ENCODE measurements around the gene TLE4. TPM values are rescaled to one million over a fixed set of nuclear protein-coding genes. Genes with fewer than 3 reads are reported as not detected.

TLE4 gene
- total and polyA plus RNA-seq, 2 of the 4 experiments (the other 2 are of a cell fraction): 68.0 to 78.1 TPM

DNA sequence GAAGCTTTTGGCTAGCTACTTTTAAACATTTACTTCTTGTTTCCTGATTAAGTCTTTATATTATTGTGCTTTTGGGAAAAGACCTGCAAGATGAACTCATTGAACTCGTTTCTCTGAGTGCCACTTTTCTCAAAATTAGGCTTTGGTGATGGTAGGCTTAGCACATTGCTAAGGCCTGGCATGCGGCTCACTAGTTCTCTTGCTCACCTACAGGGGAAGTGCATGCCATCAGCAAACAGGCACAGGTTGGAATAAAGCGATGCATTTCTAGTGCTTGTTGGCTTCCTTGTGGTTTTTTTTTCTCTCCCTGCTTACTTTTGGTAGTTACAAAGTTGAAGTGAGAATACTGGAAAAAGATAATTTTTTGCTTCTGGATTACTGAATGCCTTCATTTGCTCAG lies 41.4 kb downstream of the TLE4 start:
- Histone ChIP-seq H3K36me3 (ENCODE audit: control insufficient read depth, insufficient read depth, low read length) (no peaks in the 10 kb centered on the region), H3K18ac (ENCODE audit: low read depth, low read length) (peak overlapping the region; percentile 70; the same call in 1 of the 2 replicates), H3K23ac (ENCODE audit: low read depth, low read length) (no peak overlapping the region), H3K4me1 (ENCODE audit: control insufficient read depth, insufficient read depth, low read length) (peaks cover 19% of the 10 kb centered on the region), H3K27me3 (ENCODE audit: control insufficient read depth, insufficient read depth, low read length) (no peaks in the 10 kb centered on the region), H4K8ac (ENCODE audit: low read depth in 2 of 2, low read length in 2 of 2) (peak overlapping the region in 1 of 2 experiments; percentile 28; a peak in 1 of 4 replicates), H3K4ac (ENCODE audit: low read depth, low read length) (peak overlapping the region; percentile 32), H2BK15ac (ENCODE audit: low read depth, low read length) (no peak overlapping the region), H3K14ac (replicated peaks; ENCODE audit: low read depth, low read length) (peak overlapping the region; percentile 10; the same call in 1 of the 2 replicates), H4K5ac (ENCODE audit: low read depth, low read length) (no peak overlapping the region; the same call in 1 of the 2 replicates), H2AFZ (replicated peaks; ENCODE audit: low read length, poor library complexity) (no peak overlapping the region), H2AK5ac (ENCODE audit: low read depth, low read length) (no peak overlapping the region), H3K27ac (ENCODE audit: insufficient read depth, low read length) (no peak overlapping the region), H2BK20ac (ENCODE audit: low read depth, low read length) (no peak overlapping the region), H2BK5ac (ENCODE audit: low read depth, low read length, poor library complexity, severe bottlenecking) (no peak overlapping the region), H4K91ac (ENCODE audit: insufficient read depth, low read depth, low read length) (no peak overlapping the region), H3K9me1 (ENCODE audit: insufficient read depth, low read length) (peaks cover 22% of the 10 kb centered on the region), H3K4me3 (ENCODE audit: insufficient read depth, low read depth, low read length) (no peak overlapping the region), H4K20me1 (ENCODE audit: insufficient read depth, low read length) (peaks cover 8% of the 10 kb centered on the region), H3K9me3 (ENCODE audit: control insufficient read depth, insufficient read depth, low read length) (no peaks in the 10 kb centered on the region), H3K4me2 (ENCODE audit: low read depth, low read length) (no peak overlapping the region; the same call in 1 of the 2 replicates), H3K56ac (ENCODE audit: extremely low read depth, insufficient read depth, low read length) (no peak overlapping the region), H3K79me1 (ENCODE audit: low read depth in 1 of 2, low read length in 2 of 2) (peaks cover 44 to 73% of the 10 kb centered on the region in 2 experiments), H2AK9ac (replicated peaks; ENCODE audit: low read depth, low read length, poor library complexity) (no peak overlapping the region), H3K9ac (ENCODE audit: low read depth, low read length) (no peak overlapping the region), H2BK120ac (ENCODE audit: low read depth, low read length) (peak overlapping the region; percentile 14; the same call in 1 of the 2 replicates)
- POLR2A ChIA-PET (ENCODE audit: unreplicated experiment): interaction anchor here (0.7 kb wide), 1 partner anchor 20 kb away, joined by 6 read pairs; no protein-coding TSS in a partner anchor
- dilution Hi-C loops (cut with HindIII; ENCODE audit: low sequenced_read_pairs, unreplicated experiment): no loop called here
- DNase-seq: no peak
- no peak for ATAC-seq (ENCODE audit: low read depth)
- CTCF ChIA-PET: interaction anchor here (0.8 to 1.2 kb wide), 3 partner anchors 9 to 15 kb away, joined by 3 read pairs; no protein-coding TSS in a partner anchor
- in situ Hi-C loops (cut with MboI; ENCODE audit: low sequenced_read_pairs): no loop called here
- intact Hi-C loops (cut with micrococcal nuclease): no loop called here
- TF ChIP-seq CHD1 (IDR thresholded peaks at IDR 0.05; ENCODE audit: low read depth, low read length): no peak
- TF ChIP-seq MXI1 (IDR thresholded peaks at IDR 0.05; ENCODE audit: borderline replicate concordance, low read depth, low read length): no peak
- TF ChIP-seq MAZ (IDR thresholded peaks at IDR 0.05; ENCODE audit: borderline replicate concordance, low read depth, low read length): no peak
- TF ChIP-seq CEBPB (IDR thresholded peaks at IDR 0.05; ENCODE audit: low read depth, low read length): no peak
- no peak for TF ChIP-seq POLR2A (IDR thresholded peaks at IDR 0.05; ENCODE audit: low read depth, low read length)
- no peak for TF ChIP-seq SMC3 (IDR thresholded peaks at IDR 0.05; ENCODE audit: low read depth, low read length)
- TF ChIP-seq, protein P1, sequence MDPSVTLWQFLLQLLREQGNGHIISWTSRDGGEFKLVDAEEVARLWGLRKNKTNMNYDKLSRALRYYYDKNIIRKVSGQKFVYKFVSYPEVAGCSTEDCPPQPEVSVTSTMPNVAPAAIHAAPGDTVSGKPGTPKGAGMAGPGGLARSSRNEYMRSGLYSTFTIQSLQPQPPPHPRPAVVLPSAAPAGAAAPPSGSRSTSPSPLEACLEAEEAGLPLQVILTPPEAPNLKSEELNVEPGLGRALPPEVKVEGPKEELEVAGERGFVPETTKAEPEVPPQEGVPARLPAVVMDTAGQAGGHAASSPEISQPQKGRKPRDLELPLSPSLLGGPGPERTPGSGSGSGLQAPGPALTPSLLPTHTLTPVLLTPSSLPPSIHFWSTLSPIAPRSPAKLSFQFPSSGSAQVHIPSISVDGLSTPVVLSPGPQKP (IDR thresholded peaks at IDR 0.05; ENCODE audit: borderline replicate concordance, low read depth, low read length): no peak
- TF ChIP-seq, protein P2, sequence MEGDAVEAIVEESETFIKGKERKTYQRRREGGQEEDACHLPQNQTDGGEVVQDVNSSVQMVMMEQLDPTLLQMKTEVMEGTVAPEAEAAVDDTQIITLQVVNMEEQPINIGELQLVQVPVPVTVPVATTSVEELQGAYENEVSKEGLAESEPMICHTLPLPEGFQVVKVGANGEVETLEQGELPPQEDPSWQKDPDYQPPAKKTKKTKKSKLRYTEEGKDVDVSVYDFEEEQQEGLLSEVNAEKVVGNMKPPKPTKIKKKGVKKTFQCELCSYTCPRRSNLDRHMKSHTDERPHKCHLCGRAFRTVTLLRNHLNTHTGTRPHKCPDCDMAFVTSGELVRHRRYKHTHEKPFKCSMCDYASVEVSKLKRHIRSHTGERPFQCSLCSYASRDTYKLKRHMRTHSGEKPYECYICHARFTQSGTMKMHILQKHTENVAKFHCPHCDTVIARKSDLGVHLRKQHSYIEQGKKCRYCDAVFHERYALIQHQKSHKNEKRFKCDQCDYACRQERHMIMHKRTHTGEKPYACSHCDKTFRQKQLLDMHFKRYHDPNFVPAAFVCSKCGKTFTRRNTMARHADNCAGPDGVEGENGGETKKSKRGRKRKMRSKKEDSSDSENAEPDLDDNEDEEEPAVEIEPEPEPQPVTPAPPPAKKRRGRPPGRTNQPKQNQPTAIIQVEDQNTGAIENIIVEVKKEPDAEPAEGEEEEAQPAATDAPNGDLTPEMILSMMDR (conservative IDR thresholded peaks at IDR 0.05; ENCODE audit: low read depth, low read length): no peak
- TF ChIP-seq NFE2L2 (IDR thresholded peaks at IDR 0.05; ENCODE audit: low read depth, low read length): no peak
- TF ChIP-seq RAD21 (IDR thresholded peaks at IDR 0.05; ENCODE audit: low read length): no peak
- TF ChIP-seq RCOR1 (IDR thresholded peaks at IDR 0.05; ENCODE audit: insufficient replicate concordance, low read length): no peak
- no peak for TF ChIP-seq MAFK (IDR thresholded peaks at IDR 0.05; ENCODE audit: low read depth, low read length)
- TF ChIP-seq, protein P3, sequence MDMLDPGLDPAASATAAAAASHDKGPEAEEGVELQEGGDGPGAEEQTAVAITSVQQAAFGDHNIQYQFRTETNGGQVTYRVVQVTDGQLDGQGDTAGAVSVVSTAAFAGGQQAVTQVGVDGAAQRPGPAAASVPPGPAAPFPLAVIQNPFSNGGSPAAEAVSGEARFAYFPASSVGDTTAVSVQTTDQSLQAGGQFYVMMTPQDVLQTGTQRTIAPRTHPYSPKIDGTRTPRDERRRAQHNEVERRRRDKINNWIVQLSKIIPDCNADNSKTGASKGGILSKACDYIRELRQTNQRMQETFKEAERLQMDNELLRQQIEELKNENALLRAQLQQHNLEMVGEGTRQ (IDR thresholded peaks at IDR 0.05; ENCODE audit: low read depth, low read length): no peak
- no peak for TF ChIP-seq FOS (IDR thresholded peaks at IDR 0.05; ENCODE audit: low read depth, low read length)
- TF ChIP-seq RFX5 (IDR thresholded peaks at IDR 0.05; ENCODE audit: low read depth, low read length): no peak
- no peak for TF ChIP-seq BHLHE40 (IDR thresholded peaks at IDR 0.05; ENCODE audit: low read depth, low read length)
- BruUV-seq (replicated peaks): no TSS peak
- no CpG with 5 or more reads among the region's 3 CpGs for WGBS, 2 experiments (ENCODE audit: extremely low coverage in 2 of 2, insufficient read length in 1 of 2)

Data from IMR-90 (cell line).